GM21381 (cell line): Measurements from ENCODE around the gene ANKRD31.
"Not testable (repeated sequence)": the region's sequence is repeated elsewhere in the genome, so short reads cannot be mapped to it uniquely, and the experiment has no call there.

Experiments used
- ATAC-seq: cut with Tn5 transposase; IDR thresholded peaks from one replicate; pipeline ENCODE4 v1.9.1; 2021; ENCODE audit warnings: mild to moderate bottlenecking, moderate library complexity; ENCODE audit not compliant: unreplicated experiment

The ANKRD31 gene

GRCh38 chr5:75161508-75161907 is 75.2 kb downstream of the ANKRD31 start:
- ATAC-seq = not testable (repeated sequence)

GRCh38 chr5:75156585-75156984 is 80.1 kb downstream of the ANKRD31 start:
- ATAC-seq = no peak

DNA sequence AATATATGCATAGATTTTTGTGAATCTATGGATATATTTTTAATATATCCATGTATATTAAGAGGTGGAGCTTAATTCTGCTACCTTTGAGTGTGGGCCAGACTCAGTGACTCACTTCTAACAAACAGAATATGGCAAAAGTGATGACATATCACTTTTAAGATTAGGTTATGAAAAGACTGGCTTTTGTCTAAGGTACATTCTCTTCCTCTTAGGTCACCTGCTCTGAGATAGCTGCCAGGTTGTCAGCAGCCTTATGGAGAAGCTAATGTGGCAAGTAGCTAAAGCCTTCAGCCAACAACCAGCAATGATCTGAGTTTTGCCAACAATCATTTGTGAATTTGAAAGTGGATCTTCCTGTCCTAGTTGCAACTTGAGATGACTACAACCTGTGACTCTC is 83.8 kb downstream of the ANKRD31 start:
- no peak for ATAC-seq

GRCh38 chr5:75148051-75148450 is 88.6 kb downstream of the ANKRD31 start:
- ATAC-seq = no peak

GRCh38 chr5:75142566-75143136 is 94.0 kb downstream of the ANKRD31 start:
- ATAC-seq = no peak

DNA sequence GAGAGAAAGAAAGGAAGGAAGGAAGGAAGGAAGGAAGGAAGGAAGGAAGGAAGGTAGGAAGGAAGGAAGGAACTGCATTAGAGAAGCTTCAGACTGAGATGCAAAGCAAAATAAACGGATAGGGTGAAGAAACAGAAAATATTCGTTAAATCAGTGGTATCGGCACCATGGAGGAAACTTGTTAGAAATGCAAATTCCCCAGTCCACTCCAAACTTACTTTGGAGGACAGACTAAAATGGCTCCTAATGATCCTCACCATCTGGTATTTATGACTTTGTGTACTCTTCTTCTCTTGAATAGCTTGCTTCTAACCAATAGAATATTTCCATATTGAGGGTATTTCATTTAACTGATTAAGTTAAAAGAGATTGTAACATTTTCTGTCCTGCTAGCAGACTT is 96.4 kb downstream of the ANKRD31 start:
- ATAC-seq = no peak

GRCh38 chr5:75138689-75139088 is 98.0 kb downstream of the ANKRD31 start:
- no peak for ATAC-seq

GRCh38 chr5:75130818-75131349 is 105.8 kb downstream of the ANKRD31 start:
- ATAC-seq = no peak

- ATAC-seq = no peak
These were observed 119.8 kb downstream of the ANKRD31 start for GRCh38 chr5:75116856-75117255.

DNA sequence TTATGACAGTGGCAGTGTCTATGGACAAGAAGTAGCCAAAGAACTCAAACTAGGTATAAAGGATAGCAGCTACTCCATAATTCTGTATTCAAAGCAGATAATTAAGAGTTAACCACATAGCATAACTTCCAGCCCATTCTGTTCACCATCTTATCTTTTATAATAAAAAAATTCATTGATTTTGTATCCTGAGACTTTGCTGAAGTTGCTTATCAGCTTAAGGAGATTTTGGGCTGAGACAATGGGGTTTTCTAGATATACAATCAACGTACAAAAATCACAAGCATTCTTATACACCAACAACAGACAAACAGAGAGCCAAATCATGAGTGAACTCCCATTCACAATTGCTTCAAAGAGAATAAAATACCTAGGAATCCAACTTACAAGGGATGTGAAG is 122.4 kb downstream of the ANKRD31 start:
- ATAC-seq = not testable (repeated sequence)

DNA sequence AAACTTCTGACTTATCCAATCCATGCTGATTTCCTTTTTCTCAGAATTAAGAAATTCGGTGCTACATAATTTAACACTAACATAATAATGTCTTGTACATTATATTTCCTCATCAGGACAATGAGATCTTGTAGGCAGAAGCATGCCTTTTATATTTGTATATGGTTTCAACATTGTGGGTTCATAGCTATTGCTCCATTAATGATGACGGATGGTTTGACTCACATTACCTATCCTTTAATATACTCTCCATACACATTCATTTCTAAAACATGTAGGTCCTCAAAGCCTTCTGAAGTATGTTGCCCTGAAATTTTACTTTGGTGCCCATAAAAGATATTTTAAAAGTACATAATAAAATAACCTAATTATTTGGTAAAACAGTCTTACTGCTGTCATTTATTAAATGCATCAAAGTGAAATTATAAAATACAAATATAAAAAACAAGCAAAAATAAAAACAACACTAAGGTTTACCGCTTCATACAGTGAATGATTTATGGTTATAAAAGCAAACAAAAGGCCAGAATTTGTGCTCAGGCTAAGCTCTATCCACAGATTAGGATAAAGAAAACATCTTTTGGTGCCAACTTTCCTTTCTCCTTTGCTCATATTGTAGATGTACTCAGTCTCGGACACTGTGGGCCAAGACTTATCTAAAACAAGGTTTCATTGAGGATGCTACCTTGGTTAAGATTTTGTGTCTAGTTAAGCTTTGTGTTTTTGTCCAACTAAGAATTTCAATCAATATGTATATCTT is 123.1 kb downstream of the ANKRD31 start:
- no peak for ATAC-seq

DNA sequence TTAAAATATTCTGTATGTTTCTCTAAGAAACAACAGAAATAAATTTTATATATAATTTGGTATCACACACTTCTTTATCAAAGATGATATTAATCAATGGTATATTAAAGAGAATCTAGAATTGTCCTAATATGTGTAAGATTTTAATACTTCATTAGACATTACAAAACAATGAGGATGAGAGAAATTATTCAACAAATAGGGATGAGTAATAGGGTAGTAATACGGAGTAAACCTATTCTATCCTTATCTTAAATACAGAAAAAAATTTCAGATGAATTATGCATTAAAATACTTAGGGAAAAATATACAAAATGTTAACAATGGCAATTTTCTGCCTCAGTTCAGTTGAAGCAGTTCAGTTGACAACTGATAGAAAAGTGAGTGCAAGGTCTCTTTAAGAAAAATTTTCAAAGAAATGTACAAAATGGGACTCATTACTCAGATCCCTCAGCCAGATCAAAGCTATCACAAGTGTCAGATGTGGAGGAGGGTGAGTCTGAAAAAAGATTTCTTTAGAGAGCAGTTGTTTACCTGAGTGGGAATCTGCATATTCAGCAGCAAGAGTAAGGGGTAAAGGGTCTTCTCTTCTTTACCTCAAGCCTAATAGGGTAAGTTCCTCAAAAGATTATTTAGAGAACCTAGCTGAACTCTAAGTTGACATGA is 127.6 kb downstream of the ANKRD31 start:
- no peak for ATAC-seq

DNA sequence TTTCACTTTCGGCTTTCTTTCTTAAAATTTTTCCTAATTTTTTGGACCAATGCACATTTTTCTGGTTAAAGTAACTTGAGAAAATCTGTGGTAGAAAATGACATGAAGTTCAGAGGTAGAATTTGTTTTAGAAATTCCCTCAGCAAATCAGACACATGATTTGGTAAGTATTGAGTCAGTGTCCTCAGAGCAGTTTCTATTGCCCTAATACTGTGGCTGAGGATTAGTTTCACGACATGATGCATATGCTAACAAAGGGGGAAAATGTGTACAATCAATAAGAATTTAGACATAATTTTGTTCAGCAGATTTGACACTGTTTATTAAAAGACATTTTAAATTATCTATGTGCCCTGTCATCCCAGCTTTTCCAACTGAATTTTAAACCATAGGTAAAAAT is 128.2 kb downstream of the ANKRD31 start:
- no peak for ATAC-seq

DNA sequence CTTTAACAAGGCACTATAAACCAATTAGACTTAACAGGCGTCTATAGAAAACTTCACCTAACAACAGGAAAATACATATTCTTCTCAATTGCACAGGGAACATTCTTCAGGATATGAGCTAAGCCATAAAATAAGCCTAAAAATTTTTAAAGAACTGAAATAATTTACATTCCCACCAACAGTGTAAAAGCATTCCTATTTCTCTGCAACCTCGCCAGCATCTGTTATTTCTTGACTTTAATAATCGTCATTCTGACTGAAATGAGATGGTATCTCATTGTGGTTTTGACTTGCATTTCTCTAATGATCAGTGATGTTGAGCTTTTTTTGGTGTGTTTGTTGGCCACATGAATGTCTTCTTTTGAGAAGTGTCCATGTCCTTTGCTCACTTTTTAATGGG is 140.7 kb downstream of the ANKRD31 start:
- not testable (repeated sequence) for ATAC-seq

GRCh38 chr5:75091597-75091996 is 145.1 kb downstream of the ANKRD31 start:
- no peak for ATAC-seq

- ATAC-seq = no peak
These were observed 147.0 kb downstream of the ANKRD31 start for GRCh38 chr5:75089662-75090061.

- no peak for ATAC-seq
These were observed 147.5 kb downstream of the ANKRD31 start for GRCh38 chr5:75089137-75089536.

DNA sequence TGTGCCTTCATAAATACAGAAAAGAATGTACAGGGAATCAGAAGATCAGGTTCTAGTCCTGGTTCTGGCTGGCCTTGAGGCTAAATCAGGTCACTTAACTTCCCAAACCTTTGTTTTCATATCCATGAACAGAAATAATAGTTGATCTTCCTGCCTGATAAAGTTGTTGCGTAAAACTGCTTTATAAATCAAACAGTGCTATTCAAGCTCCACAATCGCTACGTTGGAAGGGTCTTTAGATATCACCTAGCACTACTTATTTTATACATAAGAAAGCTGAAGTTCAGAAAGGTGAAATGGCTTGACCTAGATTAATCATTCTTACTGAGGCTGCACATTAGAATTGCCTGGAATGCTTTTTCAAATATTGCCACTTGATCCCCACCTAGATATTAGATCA is 148.0 kb downstream of the ANKRD31 start:
- ATAC-seq = no peak

GRCh38 chr5:75081510-75081909 is 155.2 kb downstream of the ANKRD31 start:
- no peak for ATAC-seq

DNA sequence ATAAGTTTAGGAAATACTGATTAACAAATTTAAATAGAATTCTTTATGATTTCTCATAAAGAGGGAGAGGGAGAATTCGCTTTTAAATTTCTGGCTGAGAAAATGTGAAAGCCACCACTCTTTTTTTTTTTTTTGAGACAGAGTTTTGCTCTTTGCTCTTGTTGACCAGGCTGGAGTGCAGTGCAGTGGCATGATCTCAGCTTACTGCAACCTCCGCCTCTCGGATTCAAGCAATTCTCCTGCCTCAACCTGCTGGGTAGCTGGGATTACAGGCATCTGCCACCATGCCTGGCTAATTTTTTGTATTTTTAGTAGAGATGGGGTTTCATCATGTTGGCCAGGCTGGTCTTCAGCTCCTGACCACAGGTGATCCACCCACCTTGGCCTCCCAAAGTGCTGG is 157.3 kb downstream of the ANKRD31 start:
- ATAC-seq = not testable (repeated sequence)

DNA sequence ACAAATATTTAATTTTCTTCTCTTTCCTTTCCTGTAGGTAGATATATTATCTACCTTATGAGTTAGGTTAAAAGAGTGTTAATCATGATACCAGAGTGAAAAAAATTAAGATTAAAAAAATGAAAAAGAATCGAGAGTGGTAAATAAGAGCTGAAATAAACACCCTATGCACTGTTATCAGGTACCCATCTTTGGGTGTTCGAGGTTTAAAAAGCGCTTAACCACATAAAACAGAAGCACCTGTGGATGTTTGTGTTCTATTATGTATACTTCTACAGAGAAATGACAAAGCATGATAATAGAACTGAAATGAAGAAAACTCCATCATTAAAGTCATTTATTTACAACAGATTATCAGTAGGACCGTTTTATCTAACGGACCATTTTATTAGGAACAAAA is 158.7 kb downstream of the ANKRD31 start:
- ATAC-seq = no peak

DNA sequence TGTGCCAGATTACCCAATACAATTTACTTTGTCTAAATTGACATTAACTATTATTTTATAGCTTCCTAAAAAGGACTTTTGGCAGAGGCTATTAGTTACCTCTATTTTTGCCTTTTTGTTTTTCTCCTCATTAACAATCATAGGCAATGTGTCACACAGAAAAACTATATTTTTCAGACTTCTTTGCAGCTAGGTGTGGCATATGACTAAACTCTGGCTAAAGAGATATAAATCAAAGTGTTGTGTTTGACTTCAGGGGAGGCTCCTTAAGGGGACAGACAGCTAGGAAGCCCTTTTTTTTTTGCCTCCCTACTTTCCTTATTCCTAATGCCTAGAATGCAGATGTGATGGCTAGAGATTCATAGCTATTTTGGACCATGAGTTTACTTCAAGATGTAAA is 164.6 kb downstream of the ANKRD31 start:
- no peak for ATAC-seq
